Endodermal cell (in vitro differentiated cells): Measurements from ENCODE around the gene EML2. TPM values are rescaled to one million over a fixed set of nuclear protein-coding genes. Genes with fewer than 3 reads are reported as not detected.

Experiments used
- DNase-seq: peaks from one replicate; pipeline ENCODE4 v3.0.0-alpha.2; 2017
- H3K27ac ChIP-seq: 2 replicates; pipeline ENCODE4 v1.5.1; 2013; ENCODE audit warnings: mild to moderate bottlenecking, low read depth, low read length, moderate library complexity
- H3K27me3 ChIP-seq: 2 replicates; pipeline ENCODE4 v1.6.1; 2013; ENCODE audit warnings: mild to moderate bottlenecking, low read length, moderate library complexity; ENCODE audit not compliant: insufficient read depth, control insufficient read depth, poor library complexity, severe bottlenecking
- H3K36me3 ChIP-seq: 2 replicates; pipeline ENCODE4 v1.7.0; 2013; ENCODE audit warnings: mild to moderate bottlenecking, low read length, moderate library complexity; ENCODE audit not compliant: control insufficient read depth, insufficient read depth
- H3K4me1 ChIP-seq: one replicate; pipeline ENCODE4 v1.7.0; 2013; ENCODE audit warnings: low read length; ENCODE audit not compliant: control insufficient read depth, insufficient read depth
- H3K4me3 ChIP-seq: 2 replicates; pipeline ENCODE4 v1.5.1; 2013; ENCODE audit warnings: mild to moderate bottlenecking, low read length, moderate library complexity
- H3K9ac ChIP-seq: 2 replicates; pipeline ENCODE4 v1.6.1; 2013; ENCODE audit warnings: mild to moderate bottlenecking, low read length, moderate library complexity; ENCODE audit not compliant: poor library complexity, severe bottlenecking; ENCODE audit errors: extremely low read depth
- H3K9me3 ChIP-seq: 2 replicates; pipeline ENCODE4 v1.6.1; 2013; ENCODE audit warnings: mild to moderate bottlenecking, low read length, moderate library complexity; ENCODE audit not compliant: control insufficient read depth
- H3K27ac Mint-ChIP-seq: 2 replicates; pipeline ENCODE4 v1.8.0; 2020; ENCODE audit warnings: mixed read lengths
- H3K27me3 Mint-ChIP-seq: 2 replicates; pipeline ENCODE4 v1.8.0; 2021; ENCODE audit warnings: mild to moderate bottlenecking, mixed read lengths; ENCODE audit not compliant: insufficient read depth
- H3K36me3 Mint-ChIP-seq: 2 replicates; pipeline ENCODE4 v1.8.0; 2020; ENCODE audit warnings: low read depth, mixed read lengths
- H3K4me1 Mint-ChIP-seq: 2 replicates; pipeline ENCODE4 v1.8.0; 2020; ENCODE audit warnings: mixed read lengths
- H3K4me3 Mint-ChIP-seq: 2 replicates; pipeline ENCODE4 v1.8.0; 2020; ENCODE audit warnings: mild to moderate bottlenecking, moderate library complexity, mixed read lengths
- H3K9me3 Mint-ChIP-seq: 2 replicates; pipeline ENCODE4 v1.8.0; 2020; ENCODE audit warnings: mild to moderate bottlenecking, mixed read lengths
- CTCF ChIP-seq: fragments of 200-600 bp; sonication (generic); conservative IDR thresholded peaks from 2 replicates; pipeline ENCODE4 v1.5.0; 2021; ENCODE audit warnings: antibody characterized with exemption, mild to moderate bottlenecking
- WGBS, 2 experiments: methylation state at CpG; one replicate each; pipeline versions ENCODE4 v1.1.5 to v1.1.7; 2013; ENCODE audit warnings: missing lambda C conversion rate in 2 of 2, mixed read lengths in 1 of 2; ENCODE audit not compliant: insufficient coverage in 1 of 2, insufficient read length in 1 of 2; 5-methylcytosine and 5-hydroxymethylcytosine counted together
- total RNA-seq, 2 donors: library from RNA; stranded (reverse); fragmentation: NEBNext Ultra II Directional in 1 of 2; extraction: Animal tissue kit (Norgen Biotek cat#: 25700) in 1 of 2; gene quantifications; 2 replicates in 1 of 2; 3 replicates in 1 of 2; pipeline ENCODE4 v1.2.1, GENCODE V29; 2021

The EML2 gene
- total RNA-seq, 2 donors from 2014 or later = 42.9 to 79.3 TPM

GRCh38 chr19:45637890-45638667 lies 1.1 kb downstream of the EML2 start:
- peak; percentile 77 for DNase-seq
- Histone ChIP-seq H3K9me3 (no peaks in the 10 kb centered on the region), H3K9ac (peak overlapping the region; percentile 63), H3K36me3 (no peaks in the 10 kb centered on the region), H3K27ac (no peak overlapping the region), H3K4me3 (peak overlapping the region; percentile 94), H3K4me1 (peaks cover 5% of the 10 kb centered on the region), H3K27me3 (no peaks in the 10 kb centered on the region)
- Mint-ChIP-seq H3K36me3 (no peaks in the 10 kb centered on the region), H3K27me3 (peaks cover 2% of the 10 kb centered on the region), H3K4me1 (peaks cover 13% of the 10 kb centered on the region), H3K27ac (peak overlapping the region; percentile 80), H3K4me3 (peak overlapping the region; percentile 73), H3K9me3 (no peaks in the 10 kb centered on the region)
- WGBS, 2 experiments = 58 to 68% methylated on average over 17 to 19 of the region's 19 CpGs
- no peak for TF ChIP-seq CTCF

GRCh38 chr19:45636902-45637301 lies 2.3 kb downstream of the EML2 start:
- Histone ChIP-seq H3K27ac (no peak overlapping the region), H3K36me3 (no peaks in the 10 kb centered on the region), H3K9me3 (no peaks in the 10 kb centered on the region), H3K9ac (no peak overlapping the region), H3K27me3 (no peaks in the 10 kb centered on the region), H3K4me3 (no peak overlapping the region), H3K4me1 (peaks cover 5% of the 10 kb centered on the region)
- Mint-ChIP-seq H3K4me1 (peaks cover 17% of the 10 kb centered on the region), H3K9me3 (no peaks in the 10 kb centered on the region), H3K27ac (no peak overlapping the region), H3K36me3 (no peaks in the 10 kb centered on the region), H3K4me3 (no peak overlapping the region), H3K27me3 (no peaks in the 10 kb centered on the region)
- no peak for DNase-seq
- no peak for TF ChIP-seq CTCF
- 80% methylated on average over 2 of the region's 2 CpGs; no CpG with 5 or more reads in 1 of the 2 experiments for WGBS, 2 experiments

DNA sequence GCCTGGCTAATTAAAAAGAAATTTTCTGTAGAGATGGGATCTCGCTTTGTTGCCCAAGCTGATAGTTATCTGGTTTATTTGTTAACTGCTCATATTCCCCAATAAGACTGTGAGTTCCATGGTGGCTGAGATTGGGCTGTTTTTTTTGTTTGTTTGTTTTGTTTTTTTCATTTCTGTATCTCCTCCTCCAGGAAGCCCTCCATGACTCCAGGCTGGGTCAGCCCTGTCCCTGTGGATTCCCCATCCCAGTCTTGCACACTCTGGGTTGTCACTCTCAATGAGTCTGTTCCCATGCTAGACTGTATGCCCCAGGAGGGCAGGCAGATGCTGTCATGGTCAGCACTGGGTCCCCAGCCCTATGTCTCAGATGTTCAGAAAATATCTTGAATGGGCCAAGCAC lies 2.9 kb downstream of the EML2 start:
- DNase-seq = no peak
- Histone ChIP-seq H3K36me3 (no peaks in the 10 kb centered on the region), H3K27ac (no peak overlapping the region), H3K27me3 (no peaks in the 10 kb centered on the region), H3K4me1 (peaks cover 5% of the 10 kb centered on the region), H3K9me3 (no peaks in the 10 kb centered on the region), H3K9ac (no peak overlapping the region), H3K4me3 (no peak overlapping the region)
- no peaks in the 10 kb centered on the region for H3K36me3 Mint-ChIP-seq
- WGBS, 2 experiments = 86 to 92% methylated on average over 1 of the region's 1 CpG
- no peak for TF ChIP-seq CTCF
- no peaks in the 10 kb centered on the region for H3K27me3 Mint-ChIP-seq
- peaks cover 17% of the 10 kb centered on the region for H3K4me1 Mint-ChIP-seq
- H3K4me3 Mint-ChIP-seq = no peak overlapping the region
- H3K27ac Mint-ChIP-seq = no peak overlapping the region
- no peaks in the 10 kb centered on the region for H3K9me3 Mint-ChIP-seq
